GM12878 (cell line): Measurements from ENCODE around the gene GCK. TPM values are rescaled to one million over a fixed set of nuclear protein-coding genes. Genes with fewer than 3 reads are reported as not detected.

ENCODE experiments used
- BHLHE40 ChIP-seq, 2 experiments: fragments of 450-650 bp in 1 of 2; IDR thresholded peaks; 2 replicates each; pipeline ENCODE4 v1.6.1; 2011 to 2017; ENCODE audit warnings: low read depth in 2 of 2, borderline replicate concordance in 1 of 2, improper control_type of control experiment in 1 of 2, low read length in 1 of 2, mild to moderate bottlenecking in 1 of 2
- CREM ChIP-seq: IDR thresholded peaks from 2 replicates; pipeline ENCODE4 v1.6.1; 2014; ENCODE audit warnings: antibody characterized with exemption, low read depth
- HSF1 ChIP-seq: fragments of 150-350 bp; IDR thresholded peaks from 2 replicates; pipeline ENCODE4 v1.6.1; 2014; ENCODE audit warnings: mild to moderate bottlenecking, low read depth, low read length
- MTA3 ChIP-seq: IDR thresholded peaks from 2 replicates; pipeline ENCODE4 v1.6.1; 2012; ENCODE audit warnings: low read length, inconsistent platforms, borderline replicate concordance
- NFYB ChIP-seq: IDR thresholded peaks from 2 replicates; pipeline ENCODE4 v1.6.1; 2011; ENCODE audit warnings: low read depth, mild to moderate bottlenecking, low read length, improper control_type of control experiment, moderate library complexity; ENCODE audit not compliant: insufficient read depth
- NRF1 ChIP-seq: conservative IDR thresholded peaks from 2 replicates; pipeline ENCODE4 v1.6.1; 2011; ENCODE audit warnings: mild to moderate bottlenecking, low read depth, low read length, improper control_type of control experiment
- PAX5 ChIP-seq: IDR thresholded peaks from 2 replicates; pipeline ENCODE4 v1.6.1; 2011; ENCODE audit warnings: low read depth, low read length, borderline replicate concordance
- PKNOX1 ChIP-seq: fragments of 450-650 bp; IDR thresholded peaks from 2 replicates; pipeline ENCODE4 v1.6.1; 2016; ENCODE audit warnings: mild to moderate bottlenecking
- POLR2A ChIP-seq: IDR thresholded peaks from 2 replicates; pipeline ENCODE4 v1.6.1; 2011; ENCODE audit warnings: low read depth, mild to moderate bottlenecking, low read length
- POLR2AphosphoS5 ChIP-seq: IDR thresholded peaks from 2 replicates; pipeline ENCODE4 v1.6.1; 2011; ENCODE audit warnings: mild to moderate bottlenecking, low read length, inconsistent platforms
- RCOR1 ChIP-seq: conservative IDR thresholded peaks from 2 replicates; pipeline ENCODE4 v1.6.1; 2012; ENCODE audit warnings: low read depth, low read length, improper control_type of control experiment
- RELB ChIP-seq: fragments of 450-650 bp; IDR thresholded peaks from 2 replicates; pipeline ENCODE4 v1.6.1; 2017; ENCODE audit warnings: low read depth, mild to moderate bottlenecking, moderate library complexity
- SRF ChIP-seq, 2 experiments: IDR thresholded peaks; 2 replicates each; pipeline ENCODE4 v1.6.1; 2011; ENCODE audit warnings: low read depth in 2 of 2, low read length in 2 of 2, mild to moderate bottlenecking in 1 of 2, moderate library complexity in 1 of 2
- TAF1 ChIP-seq: IDR thresholded peaks from 2 replicates; pipeline ENCODE4 v1.6.1; 2011; ENCODE audit warnings: mild to moderate bottlenecking, low read depth, low read length, borderline replicate concordance
- TBL1XR1 ChIP-seq: IDR thresholded peaks from 2 replicates; pipeline ENCODE4 v1.6.1; 2012; ENCODE audit warnings: low read depth, low read length, improper control_type of control experiment
- ZNF217 ChIP-seq: fragments of 450-650 bp; IDR thresholded peaks from 2 replicates; pipeline ENCODE4 v1.6.1; 2017; ENCODE audit warnings: antibody characterized with exemption, mild to moderate bottlenecking
- ZZZ3 ChIP-seq: IDR thresholded peaks from 2 replicates; pipeline ENCODE4 v1.6.1; 2011; ENCODE audit warnings: low read depth; ENCODE audit not compliant: control insufficient read depth, insufficient read length
- polyA plus RNA-seq, 11 experiments: library from polyadenylated mRNA; depleted of rRNA in 4 of 11; unstranded in 6 of 11; stranded (reverse) in 5 of 11; fragments of >200 nt; fragmentation: Nextera tagmentation in 4 of 11; fragmentation: Illumina TruSeq in 1 of 11; extraction: Ambion mirVana in 4 of 11; extraction: Trizol in 1 of 11; gene quantifications; 1 replicate in 1 of 11; 2 replicates in 10 of 11; pipeline versions ENCODE4 v1.2.1 to v1.2.3, GENCODE V29; 2011 to 2016; ENCODE audit warnings: inconsistent platforms in 2 of 11, missing spikeins in 2 of 11, low read depth in 1 of 11
- total RNA-seq, 4 experiments: library from RNA; depleted of rRNA in 3 of 4; stranded (reverse); fragments of >200 nt in 3 of 4; fragmentation: Illumina TruSeq in 1 of 4; extraction: Trizol in 1 of 4; gene quantifications; 2 replicates each; pipeline versions ENCODE4 v1.2.1 to v1.2.3, GENCODE V29; 2013 to 2021
- TF ChIP-seq, protein P1 (sequence below): fragments of 450-650 bp; IDR thresholded peaks from 2 replicates; pipeline ENCODE4 v1.6.1; 2017; ENCODE audit warnings: mild to moderate bottlenecking
- TF ChIP-seq, protein P2 (sequence below): fragments of 450-650 bp; IDR thresholded peaks from 2 replicates; pipeline ENCODE4 v1.6.1; 2014; ENCODE audit warnings: mild to moderate bottlenecking
- TF ChIP-seq, protein P3 (sequence below): fragments of 450-650 bp; conservative IDR thresholded peaks from 2 replicates; pipeline ENCODE4 v1.6.1; 2017; ENCODE audit warnings: mild to moderate bottlenecking, moderate library complexity

The GCK gene
- total and polyA plus RNA-seq, 10 of the 15 experiments (the other 5 are each of a cell fraction or from before 2014, with no cell fraction given): 0.06 to 0.16 TPM; not detected in 8

- TF ChIP-seq, protein P1, sequence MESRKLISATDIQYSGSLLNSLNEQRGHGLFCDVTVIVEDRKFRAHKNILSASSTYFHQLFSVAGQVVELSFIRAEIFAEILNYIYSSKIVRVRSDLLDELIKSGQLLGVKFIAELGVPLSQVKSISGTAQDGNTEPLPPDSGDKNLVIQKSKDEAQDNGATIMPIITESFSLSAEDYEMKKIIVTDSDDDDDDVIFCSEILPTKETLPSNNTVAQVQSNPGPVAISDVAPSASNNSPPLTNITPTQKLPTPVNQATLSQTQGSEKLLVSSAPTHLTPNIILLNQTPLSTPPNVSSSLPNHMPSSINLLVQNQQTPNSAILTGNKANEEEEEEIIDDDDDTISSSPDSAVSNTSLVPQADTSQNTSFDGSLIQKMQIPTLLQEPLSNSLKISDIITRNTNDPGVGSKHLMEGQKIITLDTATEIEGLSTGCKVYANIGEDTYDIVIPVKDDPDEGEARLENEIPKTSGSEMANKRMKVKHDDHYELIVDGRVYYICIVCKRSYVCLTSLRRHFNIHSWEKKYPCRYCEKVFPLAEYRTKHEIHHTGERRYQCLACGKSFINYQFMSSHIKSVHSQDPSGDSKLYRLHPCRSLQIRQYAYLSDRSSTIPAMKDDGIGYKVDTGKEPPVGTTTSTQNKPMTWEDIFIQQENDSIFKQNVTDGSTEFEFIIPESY: no peak
- TF ChIP-seq PKNOX1 (peak; percentile 98), PAX5 (0 out of 2 replicates have a peak, but pooled peaks have one; percentile 37), MTA3 (no peak), TBL1XR1 (0 out of 2 replicates have a peak, but pooled peaks have one; percentile 4), RCOR1 (no peak), TAF1 (peak; percentile 25; the same call in 1 of the 2 replicates), HSF1 (no peak), SRF (IDR thresholded peaks at IDR 0.05; ENCODE audit: low read depth in 2 of 2, low read length in 2 of 2) (no peak), POLR2A (peak; percentile 89), RELB (0 out of 2 replicates have a peak, but pooled peaks have one; percentile 16), ZNF217 (no peak), POLR2AphosphoS5 (peak; percentile 53; the same call in 1 of the 2 replicates), CREM (peak; percentile 71), BHLHE40 (IDR thresholded peaks at IDR 0.05; ENCODE audit: borderline replicate concordance in 1 of 2, low read depth in 2 of 2, low read length in 1 of 2) (peak; percentile 67 to 87), NFYB (peak; percentile 85; the same call in 1 of the 2 replicates), NRF1 (no peak), ZZZ3 (no peak)
- TF ChIP-seq, protein P2, sequence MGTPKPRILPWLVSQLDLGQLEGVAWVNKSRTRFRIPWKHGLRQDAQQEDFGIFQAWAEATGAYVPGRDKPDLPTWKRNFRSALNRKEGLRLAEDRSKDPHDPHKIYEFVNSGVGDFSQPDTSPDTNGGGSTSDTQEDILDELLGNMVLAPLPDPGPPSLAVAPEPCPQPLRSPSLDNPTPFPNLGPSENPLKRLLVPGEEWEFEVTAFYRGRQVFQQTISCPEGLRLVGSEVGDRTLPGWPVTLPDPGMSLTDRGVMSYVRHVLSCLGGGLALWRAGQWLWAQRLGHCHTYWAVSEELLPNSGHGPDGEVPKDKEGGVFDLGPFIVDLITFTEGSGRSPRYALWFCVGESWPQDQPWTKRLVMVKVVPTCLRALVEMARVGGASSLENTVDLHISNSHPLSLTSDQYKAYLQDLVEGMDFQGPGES: peak; percentile 73; the same call in 1 of the 2 replicates
- TF ChIP-seq, protein P3, sequence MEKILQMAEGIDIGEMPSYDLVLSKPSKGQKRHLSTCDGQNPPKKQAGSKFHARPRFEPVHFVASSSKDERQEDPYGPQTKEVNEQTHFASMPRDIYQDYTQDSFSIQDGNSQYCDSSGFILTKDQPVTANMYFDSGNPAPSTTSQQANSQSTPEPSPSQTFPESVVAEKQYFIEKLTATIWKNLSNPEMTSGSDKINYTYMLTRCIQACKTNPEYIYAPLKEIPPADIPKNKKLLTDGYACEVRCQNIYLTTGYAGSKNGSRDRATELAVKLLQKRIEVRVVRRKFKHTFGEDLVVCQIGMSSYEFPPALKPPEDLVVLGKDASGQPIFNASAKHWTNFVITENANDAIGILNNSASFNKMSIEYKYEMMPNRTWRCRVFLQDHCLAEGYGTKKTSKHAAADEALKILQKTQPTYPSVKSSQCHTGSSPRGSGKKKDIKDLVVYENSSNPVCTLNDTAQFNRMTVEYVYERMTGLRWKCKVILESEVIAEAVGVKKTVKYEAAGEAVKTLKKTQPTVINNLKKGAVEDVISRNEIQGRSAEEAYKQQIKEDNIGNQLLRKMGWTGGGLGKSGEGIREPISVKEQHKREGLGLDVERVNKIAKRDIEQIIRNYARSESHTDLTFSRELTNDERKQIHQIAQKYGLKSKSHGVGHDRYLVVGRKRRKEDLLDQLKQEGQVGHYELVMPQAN: peak; percentile 94
These were observed 65.8 kb downstream of the GCK start, which contains the start of gene POLD2 (continued) for GRCh38 chr7:44123190-44124003.
